ENCODE data around the gene KIFC1.
"Not testable (repeated sequence)": the region's sequence is repeated elsewhere in the genome, so short reads cannot be mapped to it uniquely, and the experiment has no call there.

KIFC1 gene, protein sequence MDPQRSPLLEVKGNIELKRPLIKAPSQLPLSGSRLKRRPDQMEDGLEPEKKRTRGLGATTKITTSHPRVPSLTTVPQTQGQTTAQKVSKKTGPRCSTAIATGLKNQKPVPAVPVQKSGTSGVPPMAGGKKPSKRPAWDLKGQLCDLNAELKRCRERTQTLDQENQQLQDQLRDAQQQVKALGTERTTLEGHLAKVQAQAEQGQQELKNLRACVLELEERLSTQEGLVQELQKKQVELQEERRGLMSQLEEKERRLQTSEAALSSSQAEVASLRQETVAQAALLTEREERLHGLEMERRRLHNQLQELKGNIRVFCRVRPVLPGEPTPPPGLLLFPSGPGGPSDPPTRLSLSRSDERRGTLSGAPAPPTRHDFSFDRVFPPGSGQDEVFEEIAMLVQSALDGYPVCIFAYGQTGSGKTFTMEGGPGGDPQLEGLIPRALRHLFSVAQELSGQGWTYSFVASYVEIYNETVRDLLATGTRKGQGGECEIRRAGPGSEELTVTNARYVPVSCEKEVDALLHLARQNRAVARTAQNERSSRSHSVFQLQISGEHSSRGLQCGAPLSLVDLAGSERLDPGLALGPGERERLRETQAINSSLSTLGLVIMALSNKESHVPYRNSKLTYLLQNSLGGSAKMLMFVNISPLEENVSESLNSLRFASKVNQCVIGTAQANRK

GRCh38 chr6:33391278-33391921, at the start of gene KIFC1:
Gene KIFC1 (plus strand): TSS chr6:33391823. CDS start chr6:33391986, 163 bp downstream.
- H3K79me2 ChIP-seq (ENCODE audit: insufficient read depth, low read length), result peaks cover 45% of the 10 kb centered on the region
- peaks cover 26% of the 10 kb centered on the region; the same call in 1 of the 2 replicates for H3K36me3 ChIP-seq (ENCODE audit: insufficient read depth, low read length)
- peak within 1 kb of the TSS; percentile 91 for H3K4me3 ChIP-seq (ENCODE audit: low read depth, low read length, poor library complexity, severe bottlenecking)
- H3K9me3 ChIP-seq (ENCODE audit: low read length), result no peaks in the 10 kb centered on the region
- no peaks in the 10 kb centered on the region for H3K9me2 ChIP-seq (ENCODE audit: low read depth, low read length)
- no peaks in the 10 kb centered on the region for H3F3A ChIP-seq (ENCODE audit: insufficient read depth, low read length)
- peak within 1 kb of the TSS; percentile 98 for H3K9ac ChIP-seq (ENCODE audit: low read length)
- peak within 1 kb of the TSS; percentile 92 for H3K27ac ChIP-seq (ENCODE audit: low read depth, low read length, poor library complexity, severe bottlenecking)
- H3K4me2 ChIP-seq (ENCODE audit: low read length), result peak within 1 kb of the TSS; percentile 81
- peaks cover 40% of the 10 kb centered on the region for H3K4me1 ChIP-seq (ENCODE audit: insufficient read depth, low read length, severe bottlenecking)
- H3K27me3 ChIP-seq (ENCODE audit: insufficient read depth, low read length), result no peaks in the 10 kb centered on the region
- H4K20me1 ChIP-seq (ENCODE audit: insufficient read depth, low read length), result no peaks in the 10 kb centered on the region
- TF ChIP-seq, protein P1, sequence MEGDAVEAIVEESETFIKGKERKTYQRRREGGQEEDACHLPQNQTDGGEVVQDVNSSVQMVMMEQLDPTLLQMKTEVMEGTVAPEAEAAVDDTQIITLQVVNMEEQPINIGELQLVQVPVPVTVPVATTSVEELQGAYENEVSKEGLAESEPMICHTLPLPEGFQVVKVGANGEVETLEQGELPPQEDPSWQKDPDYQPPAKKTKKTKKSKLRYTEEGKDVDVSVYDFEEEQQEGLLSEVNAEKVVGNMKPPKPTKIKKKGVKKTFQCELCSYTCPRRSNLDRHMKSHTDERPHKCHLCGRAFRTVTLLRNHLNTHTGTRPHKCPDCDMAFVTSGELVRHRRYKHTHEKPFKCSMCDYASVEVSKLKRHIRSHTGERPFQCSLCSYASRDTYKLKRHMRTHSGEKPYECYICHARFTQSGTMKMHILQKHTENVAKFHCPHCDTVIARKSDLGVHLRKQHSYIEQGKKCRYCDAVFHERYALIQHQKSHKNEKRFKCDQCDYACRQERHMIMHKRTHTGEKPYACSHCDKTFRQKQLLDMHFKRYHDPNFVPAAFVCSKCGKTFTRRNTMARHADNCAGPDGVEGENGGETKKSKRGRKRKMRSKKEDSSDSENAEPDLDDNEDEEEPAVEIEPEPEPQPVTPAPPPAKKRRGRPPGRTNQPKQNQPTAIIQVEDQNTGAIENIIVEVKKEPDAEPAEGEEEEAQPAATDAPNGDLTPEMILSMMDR (IDR thresholded peaks at IDR 0.05; ENCODE audit: low read length), result peak; percentile 84
- no peak for TF ChIP-seq EZH2 (IDR thresholded peaks at IDR 0.05; ENCODE audit: borderline replicate concordance, low read length)
- peak within 1 kb of the TSS; percentile 84 for H2AFZ ChIP-seq (ENCODE audit: low read length)

- H3K36me3 ChIP-seq (ENCODE audit: insufficient read depth, low read length); H3K9ac ChIP-seq (ENCODE audit: low read length); H3K4me3 ChIP-seq (ENCODE audit: low read depth, low read length, poor library complexity, severe bottlenecking); H3K79me2 ChIP-seq (ENCODE audit: insufficient read depth, low read length); H3F3A ChIP-seq (ENCODE audit: insufficient read depth, low read length); H3K27me3 ChIP-seq (ENCODE audit: insufficient read depth, low read length); H3K9me2 ChIP-seq (ENCODE audit: low read depth, low read length); H3K9me3 ChIP-seq (ENCODE audit: low read length); H4K20me1 ChIP-seq (ENCODE audit: insufficient read depth, low read length): not testable (repeated sequence)
- peak overlapping the region; percentile 87 for H3K27ac ChIP-seq (ENCODE audit: low read depth, low read length, poor library complexity, severe bottlenecking)
- peak overlapping the region; percentile 44 for H3K4me2 ChIP-seq (ENCODE audit: low read length)
- peaks cover 23% of the 10 kb centered on the region for H3K4me1 ChIP-seq (ENCODE audit: insufficient read depth, low read length, severe bottlenecking)
- peak overlapping the region; percentile 60 for H2AFZ ChIP-seq (ENCODE audit: low read length)
These were observed 48.0 kb upstream of the KIFC1 start for GRCh38 chr6:33343606-33343952.

DNA sequence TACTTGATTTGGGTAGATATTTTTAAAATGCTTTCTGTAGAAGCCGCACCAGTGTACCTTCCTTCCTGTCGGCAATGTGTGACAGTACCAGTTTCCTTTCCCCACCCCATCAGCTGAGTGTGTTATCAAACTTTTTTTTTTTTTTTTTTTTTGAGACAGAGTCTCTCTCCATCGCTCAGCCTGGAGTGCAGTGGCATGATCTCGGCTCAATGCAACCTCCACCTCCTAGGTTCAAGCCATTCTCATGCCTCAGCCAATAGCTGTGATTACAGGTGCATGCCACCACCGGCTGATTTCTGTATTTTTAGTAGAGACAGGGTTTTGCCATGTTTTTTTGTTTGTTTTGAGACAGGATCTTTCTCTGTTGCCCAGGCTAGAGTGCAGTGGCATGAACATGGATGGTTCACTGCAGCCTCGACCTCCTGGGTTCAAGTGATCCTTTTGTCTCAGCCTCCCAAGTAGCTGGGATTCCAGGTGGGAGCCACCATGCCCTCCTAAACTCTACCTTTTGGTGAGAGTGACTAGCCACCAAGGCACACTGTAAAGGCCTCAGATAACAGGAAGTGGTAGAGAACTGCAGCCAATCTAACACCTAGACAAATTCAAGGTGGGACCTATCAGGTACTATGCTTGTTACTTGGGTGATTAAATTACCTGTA, 47.5 kb upstream of the KIFC1 start:
- no peaks in the 10 kb centered on the region for H3F3A ChIP-seq (ENCODE audit: insufficient read depth, low read length)
- no peak overlapping the region for H3K4me3 ChIP-seq (ENCODE audit: low read depth, low read length, poor library complexity, severe bottlenecking)
- TF ChIP-seq, protein P1 (IDR thresholded peaks at IDR 0.05; ENCODE audit: low read length), result no peak
- no peak for TF ChIP-seq EZH2 (IDR thresholded peaks at IDR 0.05; ENCODE audit: borderline replicate concordance, low read length)
- H3K27me3 ChIP-seq (ENCODE audit: insufficient read depth, low read length), result no peaks in the 10 kb centered on the region
- peak overlapping the region; percentile 44 for H3K4me2 ChIP-seq (ENCODE audit: low read length)
- no peaks in the 10 kb centered on the region for H3K79me2 ChIP-seq (ENCODE audit: insufficient read depth, low read length)
- peak overlapping the region; percentile 60; the same call in 1 of the 2 replicates for H2AFZ ChIP-seq (ENCODE audit: low read length)
- H3K36me3 ChIP-seq (ENCODE audit: insufficient read depth, low read length), result no peaks in the 10 kb centered on the region; the same call in 1 of the 2 replicates
- peaks cover 23% of the 10 kb centered on the region for H3K4me1 ChIP-seq (ENCODE audit: insufficient read depth, low read length, severe bottlenecking)
- H4K20me1 ChIP-seq (ENCODE audit: insufficient read depth, low read length), result no peaks in the 10 kb centered on the region
- no peaks in the 10 kb centered on the region for H3K9me3 ChIP-seq (ENCODE audit: low read length)
- peak overlapping the region; percentile 87 for H3K27ac ChIP-seq (ENCODE audit: low read depth, low read length, poor library complexity, severe bottlenecking)
- no peak overlapping the region for H3K9ac ChIP-seq (ENCODE audit: low read length)
- no peaks in the 10 kb centered on the region for H3K9me2 ChIP-seq (ENCODE audit: low read depth, low read length)
